CD8-positive, alpha-beta memory T cell (primary cell): ENCODE data around the gene ISLR2. TPM values are rescaled to one million over a fixed set of nuclear protein-coding genes. Genes with fewer than 3 reads are reported as not detected.
"Not testable (repeated sequence)": the region's sequence is repeated elsewhere in the genome, so short reads cannot be mapped to it uniquely, and the experiment has no call there.

ENCODE experiments used
- CTCF ChIA-PET: fragments of 350-600 bp; sonication (Branson Sonifier 250); formaldehyde crosslinking; loops from one replicate; lab custom pipeline; 2021; ENCODE audit warnings: antibody characterized with exemption; lab: Charles Lee
- POLR2A ChIA-PET: fragments of 350-600 bp; sonication (Branson Sonifier 250); formaldehyde crosslinking; loops from one replicate; lab custom pipeline; 2021; ENCODE audit warnings: antibody characterized with exemption; lab: Charles Lee
- DNase-seq, 5 donors: peaks; one replicate each; pipeline versions ENCODE4 v3.0.0 to v3.0.0-alpha.2; 2020 to 2022; ENCODE audit warnings: mixed read lengths in 1 of 5
- H3K27ac ChIP-seq: one replicate; pipeline ENCODE4 v1.7.0; 2013; ENCODE audit warnings: low read depth, mild to moderate bottlenecking, low read length, moderate library complexity
- H3K27me3 ChIP-seq: 2 replicates; pipeline ENCODE4 v1.7.0; 2013; ENCODE audit warnings: low read length, mild to moderate bottlenecking; ENCODE audit not compliant: insufficient read depth, poor library complexity, severe bottlenecking
- H3K36me3 ChIP-seq: 2 replicates; pipeline ENCODE4 v1.7.0; 2013; ENCODE audit warnings: mild to moderate bottlenecking, low read length, moderate library complexity; ENCODE audit not compliant: insufficient read depth
- H3K4me1 ChIP-seq: 2 replicates; pipeline ENCODE4 v1.7.0; 2013; ENCODE audit warnings: mild to moderate bottlenecking, low read length, moderate library complexity; ENCODE audit not compliant: insufficient read depth
- H3K4me3 ChIP-seq: 2 replicates; pipeline ENCODE4 v1.7.0; 2013; ENCODE audit warnings: mild to moderate bottlenecking, low read length
- H3K9me3 ChIP-seq: 2 replicates; pipeline ENCODE4 v1.7.0; 2013; ENCODE audit warnings: mild to moderate bottlenecking, low read length
- H3K27ac Mint-ChIP-seq, 8 donors: one replicate each; pipeline ENCODE4 v1.8.0; 2020 to 2021; ENCODE audit warnings: mixed read lengths in 8 of 8, mild to moderate bottlenecking in 6 of 8, inconsistent platforms in 3 of 8, moderate library complexity in 3 of 8
- H3K27me3 Mint-ChIP-seq, 2 donors: one replicate each; pipeline ENCODE4 v1.8.0; 2020 to 2021; ENCODE audit warnings: mixed read lengths in 2 of 2, mild to moderate bottlenecking in 1 of 2, moderate library complexity in 1 of 2
- H3K36me3 Mint-ChIP-seq, 3 donors: one replicate each; pipeline ENCODE4 v1.8.0; 2020 to 2021; ENCODE audit warnings: mixed read lengths in 3 of 3, inconsistent platforms in 1 of 3, mild to moderate bottlenecking in 1 of 3
- H3K4me1 Mint-ChIP-seq, 3 donors: one replicate each; pipeline ENCODE4 v1.8.0; 2020 to 2021; ENCODE audit warnings: mixed read lengths in 3 of 3, inconsistent platforms in 1 of 3, mild to moderate bottlenecking in 1 of 3
- H3K4me3 Mint-ChIP-seq, 7 donors: one replicate each; pipeline ENCODE4 v1.8.0; 2020 to 2021; ENCODE audit warnings: mixed read lengths in 7 of 7, mild to moderate bottlenecking in 6 of 7, moderate library complexity in 4 of 7, inconsistent platforms in 2 of 7
- H3K9me3 Mint-ChIP-seq, 5 donors: one replicate each; pipeline ENCODE4 v1.8.0; 2020 to 2022; ENCODE audit warnings: mixed read lengths in 5 of 5, mild to moderate bottlenecking in 3 of 5, moderate library complexity in 2 of 5, inconsistent platforms in 1 of 5
- polyA plus RNA-seq: library from polyadenylated mRNA; unstranded; fragments of 300-500 nt; fragmentation: Illumina TruSeq; gene quantifications from one replicate; pipeline ENCODE4 v1.2.3, GENCODE V29; 2021
- total RNA-seq, 2 experiments: library from RNA; stranded (reverse); gene quantifications; one replicate each; pipeline ENCODE4 v1.2.3, GENCODE V29; 2021

ISLR2 gene
- total and polyA plus RNA-seq, 3 experiments from 2014 or later = not detected

- ChIA-PET POLR2A (no interaction called here), CTCF (interaction anchor here (0.9 kb wide), 1 partner anchor 166 kb away, joined by 3 read pairs; no protein-coding TSS in a partner anchor)
- Mint-ChIP-seq H3K4me3 (no peak overlapping the region), H3K36me3 (no peaks in the 10 kb centered on the region), H3K27me3 (peaks cover 22 to 55% of the 10 kb centered on the region in 2 donors), H3K9me3 (no peaks in the 10 kb centered on the region), H3K27ac (no peak overlapping the region), H3K4me1 (peaks cover 4 to 16% (median 5%) of the 10 kb centered on the region in 3 donors)
- no peaks in the 10 kb centered on the region for H3K9me3 ChIP-seq
- no peaks in the 10 kb centered on the region for H3K36me3 ChIP-seq
- H3K4me1 ChIP-seq = no peaks in the 10 kb centered on the region
- DNase-seq = no peak
- no peaks in the 10 kb centered on the region for H3K27me3 ChIP-seq
- H3K4me3 ChIP-seq = no peak overlapping the region
- no peak overlapping the region for H3K27ac ChIP-seq
Measured at GRCh38 chr15:74155766-74156417, 25.5 kb downstream of the ISLR2 start.

GRCh38 chr15:74156678-74157411 is 26.5 kb downstream of the ISLR2 start:
- DNase-seq = no peak
- Mint-ChIP-seq H3K27ac (peak overlapping the region in 1 of 8 donors; percentile 7), H3K4me3 (peak overlapping the region in 1 of 7 donors; percentile 18), H3K36me3 (no peaks in the 10 kb centered on the region), H3K4me1 (peaks cover 4 to 16% (median 5%) of the 10 kb centered on the region in 3 donors), H3K27me3 (peaks cover 20 to 50% of the 10 kb centered on the region in 2 donors), H3K9me3 (no peaks in the 10 kb centered on the region)
- Histone ChIP-seq H3K9me3 (no peaks in the 10 kb centered on the region), H3K27ac (no peak overlapping the region), H3K4me3 (no peak overlapping the region), H3K36me3 (no peaks in the 10 kb centered on the region), H3K27me3 (no peaks in the 10 kb centered on the region), H3K4me1 (no peaks in the 10 kb centered on the region)
- ChIA-PET POLR2A (no interaction called here), CTCF (no interaction called here)

- Histone ChIP-seq H3K27me3 (no peaks in the 10 kb centered on the region), H3K9me3 (no peaks in the 10 kb centered on the region), H3K4me3 (no peak overlapping the region), H3K27ac (no peak overlapping the region), H3K36me3 (no peaks in the 10 kb centered on the region), H3K4me1 (no peaks in the 10 kb centered on the region)
- no peak overlapping the region for H3K4me3 Mint-ChIP-seq
- peaks cover 4 to 16% (median 5%) of the 10 kb centered on the region in 3 donors for H3K4me1 Mint-ChIP-seq
- peak overlapping the region in 2 of 8 donors; percentile 16 to 27 for H3K27ac Mint-ChIP-seq
- CTCF ChIA-PET = no interaction called here
- no peaks in the 10 kb centered on the region for H3K36me3 Mint-ChIP-seq
- H3K27me3 Mint-ChIP-seq = peaks cover 11 to 50% of the 10 kb centered on the region in 2 donors
- DNase-seq = no peak
- POLR2A ChIA-PET = no interaction called here
- no peaks in the 10 kb centered on the region for H3K9me3 Mint-ChIP-seq
Measured at GRCh38 chr15:74157868-74158827, 27.8 kb downstream of the ISLR2 start.

GRCh38 chr15:74158855-74159650 is 28.7 kb downstream of the ISLR2 start:
- Histone ChIP-seq H3K36me3 (no peaks in the 10 kb centered on the region), H3K4me3 (no peak overlapping the region), H3K27me3 (no peaks in the 10 kb centered on the region), H3K27ac (no peak overlapping the region), H3K4me1 (no peaks in the 10 kb centered on the region), H3K9me3 (no peaks in the 10 kb centered on the region)
- no peak for DNase-seq
- Mint-ChIP-seq H3K4me3 (no peak overlapping the region), H3K27ac (no peak overlapping the region), H3K27me3 (peaks cover 17 to 53% of the 10 kb centered on the region in 2 donors), H3K9me3 (peaks cover 0 to under 1% (median 0%) of the 10 kb centered on the region in 5 donors), H3K36me3 (no peaks in the 10 kb centered on the region), H3K4me1 (peaks cover 4 to 16% (median 5%) of the 10 kb centered on the region in 3 donors)
- ChIA-PET POLR2A (no interaction called here), CTCF (no interaction called here)

GRCh38 chr15:74159773-74160172 is 29.4 kb downstream of the ISLR2 start:
- Histone ChIP-seq H3K4me1 (no peaks in the 10 kb centered on the region), H3K27ac (no peak overlapping the region), H3K4me3 (no peak overlapping the region), H3K36me3 (no peaks in the 10 kb centered on the region), H3K27me3 (no peaks in the 10 kb centered on the region), H3K9me3 (no peaks in the 10 kb centered on the region)
- ChIA-PET POLR2A (no interaction called here), CTCF (no interaction called here)
- no peak for DNase-seq
- H3K4me3 Mint-ChIP-seq = no peak overlapping the region
- H3K27me3 Mint-ChIP-seq = peaks cover 20 to 51% of the 10 kb centered on the region in 2 donors
- no peak overlapping the region for H3K27ac Mint-ChIP-seq
- H3K4me1 Mint-ChIP-seq = peaks cover 4 to 16% (median 5%) of the 10 kb centered on the region in 3 donors
- no peaks in the 10 kb centered on the region for H3K36me3 Mint-ChIP-seq
- H3K9me3 Mint-ChIP-seq = peaks cover 0 to 4% (median 0%) of the 10 kb centered on the region in 5 donors

- H3K27me3 ChIP-seq, CTCF ChIA-PET, H3K9me3 Mint-ChIP-seq, H3K4me3 Mint-ChIP-seq, H3K9me3 ChIP-seq, H3K27ac Mint-ChIP-seq, H3K36me3 Mint-ChIP-seq, H3K27ac ChIP-seq, H3K36me3 ChIP-seq, DNase-seq, H3K4me3 ChIP-seq, POLR2A ChIA-PET, H3K4me1 ChIP-seq: not testable (repeated sequence)
- Mint-ChIP-seq H3K27me3 (peaks cover 17 to 51% of the 10 kb centered on the region in 2 donors), H3K4me1 (peaks cover 4 to 16% (median 5%) of the 10 kb centered on the region in 3 donors)
Measured at GRCh38 chr15:74160390-74160789, 30.0 kb downstream of the ISLR2 start.

- H3K36me3 ChIP-seq, H3K4me3 ChIP-seq, H3K9me3 Mint-ChIP-seq, H3K4me1 ChIP-seq, CTCF ChIA-PET, H3K9me3 ChIP-seq, POLR2A ChIA-PET, H3K36me3 Mint-ChIP-seq, H3K27ac Mint-ChIP-seq, H3K4me3 Mint-ChIP-seq, H3K27me3 ChIP-seq, DNase-seq, H3K27ac ChIP-seq: not testable (repeated sequence)
- peaks cover under 1 to 11% (median under 1%) of the 10 kb centered on the region in 3 donors for H3K4me1 Mint-ChIP-seq
- peaks cover 15 to 49% of the 10 kb centered on the region in 2 donors for H3K27me3 Mint-ChIP-seq
Measured at GRCh38 chr15:74162195-74162536, 31.8 kb downstream of the ISLR2 start.
